ENCODE results near the gene CA10. TPM values are rescaled to one million over a fixed set of nuclear protein-coding genes. Genes with fewer than 3 reads are reported as not detected.

CA10 gene
- polyA plus RNA-seq, 1 donor from 2014 or later = 6.2 TPM

- TF ChIP-seq TAF1 (IDR thresholded peaks at IDR 0.05; ENCODE audit: low read depth) (no peak), MXI1 (conservative IDR thresholded peaks at IDR 0.05; ENCODE audit: poor library complexity, severe bottlenecking) (no peak), POLR2AphosphoS5 (IDR thresholded peaks at IDR 0.05) (no peak), EP300 (conservative IDR thresholded peaks at IDR 0.05; ENCODE audit: poor library complexity, severe bottlenecking) (no peak), REST (IDR thresholded peaks at IDR 0.05; ENCODE audit: borderline replicate concordance) (no peak), SMC3 (conservative IDR thresholded peaks at IDR 0.05; ENCODE audit: poor library complexity) (no peak), RAD21 (conservative IDR thresholded peaks at IDR 0.05) (no peak), EZH2 (IDR thresholded peaks at IDR 0.05; ENCODE audit: borderline replicate concordance, insufficient read depth, low read length, poor library complexity, severe bottlenecking) (no peak), CTCF (IDR thresholded peaks at IDR 0.05; ENCODE audit: poor library complexity, severe bottlenecking) (no peak)
Measured at GRCh38 chr17:52149626-52150025, 8.9 kb downstream of the CA10 start.

GRCh38 chr17:52148969-52149351, 9.6 kb downstream of the CA10 start:
- no peak overlapping the region for H3K27ac ChIP-seq (ENCODE audit: low read length)
- no peaks in the 10 kb centered on the region for H3K9me3 ChIP-seq (ENCODE audit: low read length)
- no peaks in the 10 kb centered on the region for H3K36me3 ChIP-seq (ENCODE audit: insufficient read depth, low read length)
- H3K9me2 ChIP-seq (ENCODE audit: insufficient read depth, low read length) = no peaks in the 10 kb centered on the region
- H3K27me3 ChIP-seq (ENCODE audit: insufficient read depth, low read depth, low read length) = peaks cover 6% of the 10 kb centered on the region
- H3K9ac ChIP-seq (ENCODE audit: low read length) = no peak overlapping the region
- TF ChIP-seq MXI1 (conservative IDR thresholded peaks at IDR 0.05; ENCODE audit: poor library complexity, severe bottlenecking) = no peak
- TF ChIP-seq EP300 (conservative IDR thresholded peaks at IDR 0.05; ENCODE audit: poor library complexity, severe bottlenecking) = no peak
- TF ChIP-seq CTCF (IDR thresholded peaks at IDR 0.05; ENCODE audit: poor library complexity, severe bottlenecking) = no peak
- no peak for TF ChIP-seq SMC3 (conservative IDR thresholded peaks at IDR 0.05; ENCODE audit: poor library complexity)
- no peak for TF ChIP-seq POLR2AphosphoS5 (IDR thresholded peaks at IDR 0.05)
- TF ChIP-seq RAD21 (conservative IDR thresholded peaks at IDR 0.05) = no peak
- no peak for TF ChIP-seq EZH2 (IDR thresholded peaks at IDR 0.05; ENCODE audit: borderline replicate concordance, insufficient read depth, low read length, poor library complexity, severe bottlenecking)
- TF ChIP-seq REST (IDR thresholded peaks at IDR 0.05; ENCODE audit: borderline replicate concordance) = no peak
- TF ChIP-seq TAF1 (IDR thresholded peaks at IDR 0.05; ENCODE audit: low read depth) = no peak
- no peaks in the 10 kb centered on the region for H4K20me1 ChIP-seq (ENCODE audit: insufficient read depth)
- H3K79me2 ChIP-seq (replicated peaks; ENCODE audit: insufficient read depth, low read length) = no peaks in the 10 kb centered on the region
- no peak overlapping the region for H3K4me3 ChIP-seq (ENCODE audit: low read length)
- H3K4me2 ChIP-seq (ENCODE audit: low read length) = no peak overlapping the region
- H3F3A ChIP-seq (ENCODE audit: insufficient read depth, low read length, poor library complexity, severe bottlenecking) = no peaks in the 10 kb centered on the region
- no peak overlapping the region for H2AFZ ChIP-seq (ENCODE audit: low read depth, low read length)

More at GRCh38 chr17:52149626-52150025, 8.9 kb downstream of the CA10 start:
- Histone ChIP-seq H3K27me3 (ENCODE audit: insufficient read depth, low read depth, low read length) (peaks cover 9% of the 10 kb centered on the region), H3F3A (ENCODE audit: insufficient read depth, low read length, poor library complexity, severe bottlenecking) (no peaks in the 10 kb centered on the region), H2AFZ (ENCODE audit: low read depth, low read length) (no peak overlapping the region), H3K4me3 (ENCODE audit: low read length) (no peak overlapping the region), H3K9me3 (ENCODE audit: low read length) (no peaks in the 10 kb centered on the region), H3K79me2 (replicated peaks; ENCODE audit: insufficient read depth, low read length) (no peaks in the 10 kb centered on the region), H4K20me1 (ENCODE audit: insufficient read depth) (no peaks in the 10 kb centered on the region), H3K9me2 (ENCODE audit: insufficient read depth, low read length) (no peaks in the 10 kb centered on the region), H3K4me2 (ENCODE audit: low read length) (no peak overlapping the region), H3K36me3 (ENCODE audit: insufficient read depth, low read length) (no peaks in the 10 kb centered on the region), H3K27ac (ENCODE audit: low read length) (no peak overlapping the region), H3K9ac (ENCODE audit: low read length) (no peak overlapping the region)
